A549 treated with dexamethasone at 1 μM for 4 hours (cell line): ENCODE measurements around the gene PRDM15. TPM values are rescaled to one million over a fixed set of nuclear protein-coding genes. Genes with fewer than 3 reads are reported as not detected.

Experiments
- total RNA-seq: library from RNA; stranded (reverse); fragments of 200-300 nt; extraction: Qiagen RNA extraction; gene quantifications from 5 replicates; pipeline ENCODE4 v1.2.3, GENCODE V29; 2022

Gene PRDM15
- 1.9 to 4.4 TPM (median 3.4 TPM) in 5 replicates for total RNA-seq

DNA sequence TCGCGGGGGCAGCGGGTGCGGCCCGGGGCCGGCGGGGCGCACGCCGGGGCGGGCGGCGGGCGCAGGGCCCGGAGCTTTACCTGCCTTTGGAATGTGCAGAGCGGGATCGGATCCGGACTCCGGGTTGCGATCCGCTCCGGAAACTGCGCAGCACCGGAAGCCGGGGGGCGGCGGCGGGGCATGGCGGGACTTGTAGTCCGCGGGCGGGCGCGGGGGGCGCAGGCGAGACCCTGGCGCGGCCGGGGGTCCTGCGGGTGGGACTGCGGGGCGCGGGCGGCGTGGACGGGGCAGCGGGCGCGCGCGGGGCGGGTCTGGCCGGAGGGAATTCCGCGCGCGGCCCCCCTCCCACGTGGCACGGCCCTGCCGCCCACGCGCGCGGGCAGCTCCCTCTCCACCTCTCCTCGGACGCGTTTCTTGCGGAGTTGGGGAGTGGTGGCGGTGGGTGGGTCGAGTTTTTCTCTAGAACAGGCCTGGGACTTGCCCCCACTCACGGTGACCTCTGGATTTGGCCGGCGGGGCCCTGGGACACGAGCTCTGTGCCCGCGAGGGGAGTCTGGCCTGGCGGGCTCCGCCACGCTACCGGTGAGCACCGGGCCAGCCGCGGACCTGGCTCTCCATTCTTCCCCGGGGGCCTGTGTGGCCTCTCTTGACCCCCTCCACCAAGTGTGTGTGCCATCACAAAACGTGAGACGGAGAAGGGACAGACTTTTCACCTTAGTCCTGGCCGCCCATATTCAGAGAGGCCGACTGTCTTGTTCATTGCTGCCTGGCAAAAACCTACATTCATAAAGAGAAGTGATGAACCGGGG, at the start of gene PRDM15:
TSS of gene PRDM15 (minus strand) at position 155 of the 809 bp plus-strand sequence. CDS start 18,981 bp downstream, outside the sequence.

DNA sequence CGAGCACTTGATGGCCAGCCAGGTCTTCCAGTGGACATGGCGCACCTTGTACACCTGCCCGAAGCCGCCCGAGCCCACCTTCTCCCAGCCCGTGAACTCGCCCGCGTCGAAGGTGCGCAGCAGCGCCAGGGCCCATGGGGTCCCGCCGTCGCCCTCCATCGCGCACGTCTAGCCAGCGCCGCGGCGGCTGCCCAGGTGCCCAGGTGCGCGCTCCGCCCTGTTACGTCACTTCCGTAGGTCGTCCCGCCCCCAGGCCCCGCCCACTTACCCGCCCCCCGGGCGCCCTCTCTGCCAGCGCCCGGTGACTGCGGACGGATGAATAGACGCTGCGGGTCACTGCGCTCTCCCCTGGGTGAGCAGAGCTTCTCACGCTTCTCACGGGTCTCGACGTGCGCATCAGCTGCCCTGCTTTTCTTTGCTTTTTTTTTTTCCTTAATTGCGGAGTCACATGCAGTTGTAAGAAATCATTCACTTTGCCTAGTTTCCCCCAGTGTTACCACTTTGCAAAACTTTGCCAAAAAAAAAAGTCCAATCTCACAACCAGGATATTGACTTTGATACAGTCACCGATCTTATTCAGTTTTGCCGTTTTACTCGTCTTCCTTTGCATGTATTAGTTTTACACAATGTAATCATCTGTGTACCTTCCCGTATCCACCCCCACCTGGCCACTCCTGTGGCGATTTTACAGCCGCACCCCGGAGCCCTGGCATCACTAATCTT, 112.1 kb downstream of the PRDM15 start, which contains the start of gene RIPK4:
TSS of gene RIPK4 (minus strand) at position 170 of the 723 bp plus-strand sequence. CDS start at position 159, 11 bp downstream.

Other genes starting within 250 kb of the PRDM15 start
- 16.0 to 23.1 TPM (median 20.0 TPM) in 5 replicates for gene RIPK4, start 112.3 kb downstream of the PRDM15 start, total RNA-seq
- gene C2CD2, start 74.7 kb upstream of the PRDM15 start, total RNA-seq = 5.7 to 8.3 TPM (median 7.1 TPM) in 5 replicates
- 4.7 to 7.3 TPM (median 6.3 TPM) in 5 replicates for gene ZBTB21, start 131.0 kb upstream of the PRDM15 start, total RNA-seq
- not detected in 5 replicates for gene UMODL1, start 192.0 kb upstream of the PRDM15 start, total RNA-seq